Measurements from ENCODE around the gene TRAF3IP3. TPM values are rescaled to one million over a fixed set of nuclear protein-coding genes. Genes with fewer than 3 reads are reported as not detected.

The TRAF3IP3 gene
- total RNA-seq (2014; rRNA removed; shearing (Covaris generic); ENCODE audit: low replicate concordance), result not detected in 2 replicates

- no peaks in the 10 kb centered on the region for H3K36me3 ChIP-seq
- no peak for DNase-seq
- no peaks in the 10 kb centered on the region for H3K27me3 ChIP-seq
- no peak within 1 kb of the TSS for H3K4me3 ChIP-seq
- no peaks in the 10 kb centered on the region for H3K9me3 ChIP-seq
Measured at GRCh38 chr1:209755926-209756614, at the start of gene TRAF3IP3. Gene TRAF3IP3 (plus strand): TSS chr1:209756053. CDS start chr1:209760040, 3,987 bp downstream.

GRCh38 chr1:209706622-209707021 lies 49.2 kb upstream of the TRAF3IP3 start:
- H3K36me3 ChIP-seq, result no peaks in the 10 kb centered on the region
- H3K9me3 ChIP-seq, result no peaks in the 10 kb centered on the region
- no peak overlapping the region for H3K4me3 ChIP-seq
- H3K27me3 ChIP-seq, result no peaks in the 10 kb centered on the region
- DNase-seq, result no peak

GRCh38 chr1:209707308-209707707 lies 48.5 kb upstream of the TRAF3IP3 start:
- Histone ChIP-seq H3K36me3 (no peaks in the 10 kb centered on the region), H3K4me3 (no peak overlapping the region), H3K9me3 (no peaks in the 10 kb centered on the region), H3K27me3 (no peaks in the 10 kb centered on the region)
- no peak for DNase-seq

GRCh38 chr1:209708297-209708696 lies 47.6 kb upstream of the TRAF3IP3 start:
- no peak for DNase-seq
- Histone ChIP-seq H3K4me3 (no peak overlapping the region), H3K27me3 (no peaks in the 10 kb centered on the region), H3K9me3 (no peaks in the 10 kb centered on the region), H3K36me3 (no peaks in the 10 kb centered on the region)

- no peaks in the 10 kb centered on the region for H3K36me3 ChIP-seq
- no peak overlapping the region for H3K4me3 ChIP-seq
- no peaks in the 10 kb centered on the region for H3K27me3 ChIP-seq
- no peak for DNase-seq
- no peaks in the 10 kb centered on the region for H3K9me3 ChIP-seq
Measured at GRCh38 chr1:209710093-209710492, 45.8 kb upstream of the TRAF3IP3 start.

- no peak for DNase-seq
- no peaks in the 10 kb centered on the region for H3K9me3 ChIP-seq
- no peak overlapping the region for H3K4me3 ChIP-seq
- no peaks in the 10 kb centered on the region for H3K36me3 ChIP-seq
- peaks cover 3% of the 10 kb centered on the region for H3K27me3 ChIP-seq
Measured at GRCh38 chr1:209710847-209711246, 45.0 kb upstream of the TRAF3IP3 start.

GRCh38 chr1:209714338-209714737 lies 41.5 kb upstream of the TRAF3IP3 start:
- peaks cover 3% of the 10 kb centered on the region for H3K27me3 ChIP-seq
- no peaks in the 10 kb centered on the region for H3K36me3 ChIP-seq
- no peaks in the 10 kb centered on the region for H3K9me3 ChIP-seq
- H3K4me3 ChIP-seq, result no peak overlapping the region
- no peak for DNase-seq

GRCh38 chr1:209715314-209715713 lies 40.5 kb upstream of the TRAF3IP3 start:
- no peak overlapping the region for H3K4me3 ChIP-seq
- peaks cover 3% of the 10 kb centered on the region for H3K27me3 ChIP-seq
- H3K36me3 ChIP-seq, result no peaks in the 10 kb centered on the region
- H3K9me3 ChIP-seq, result no peaks in the 10 kb centered on the region
- DNase-seq, result no peak

- peaks cover 5% of the 10 kb centered on the region for H3K27me3 ChIP-seq
- H3K36me3 ChIP-seq, result no peaks in the 10 kb centered on the region
- H3K4me3 ChIP-seq, result no peak overlapping the region
- no peak for DNase-seq
- H3K9me3 ChIP-seq, result no peaks in the 10 kb centered on the region
Measured at GRCh38 chr1:209717818-209718217, 38.0 kb upstream of the TRAF3IP3 start.

- H3K4me3 ChIP-seq, result no peak overlapping the region
- no peaks in the 10 kb centered on the region for H3K9me3 ChIP-seq
- H3K27me3 ChIP-seq, result peaks cover 5% of the 10 kb centered on the region
- DNase-seq, result no peak
- H3K36me3 ChIP-seq, result no peaks in the 10 kb centered on the region
Measured at GRCh38 chr1:209720326-209720725, 35.5 kb upstream of the TRAF3IP3 start.

- Histone ChIP-seq H3K9me3 (no peaks in the 10 kb centered on the region), H3K27me3 (peaks cover 2% of the 10 kb centered on the region; the same call in 1 of the 2 replicates), H3K36me3 (no peaks in the 10 kb centered on the region), H3K4me3 (no peak overlapping the region)
- DNase-seq, result no peak
Measured at GRCh38 chr1:209720826-209721225, 35.0 kb upstream of the TRAF3IP3 start.

GRCh38 chr1:209721323-209721722 lies 34.5 kb upstream of the TRAF3IP3 start:
- no peak overlapping the region for H3K4me3 ChIP-seq
- H3K9me3 ChIP-seq, result no peaks in the 10 kb centered on the region
- H3K27me3 ChIP-seq, result peaks cover 2% of the 10 kb centered on the region; the same call in 1 of the 2 replicates
- H3K36me3 ChIP-seq, result no peaks in the 10 kb centered on the region
- no peak for DNase-seq

- Histone ChIP-seq H3K36me3 (no peaks in the 10 kb centered on the region), H3K27me3 (peaks cover 2% of the 10 kb centered on the region; the same call in 1 of the 2 replicates), H3K4me3 (no peak overlapping the region), H3K9me3 (no peaks in the 10 kb centered on the region)
- no peak for DNase-seq
Measured at GRCh38 chr1:209723265-209723664, 32.6 kb upstream of the TRAF3IP3 start.

- no peaks in the 10 kb centered on the region for H3K36me3 ChIP-seq
- DNase-seq, result no peak
- H3K9me3 ChIP-seq, result no peaks in the 10 kb centered on the region
- H3K4me3 ChIP-seq, result no peak overlapping the region
- peaks cover 2% of the 10 kb centered on the region; the same call in 1 of the 2 replicates for H3K27me3 ChIP-seq
Measured at GRCh38 chr1:209723756-209724693, 31.8 kb upstream of the TRAF3IP3 start.

GRCh38 chr1:209727286-209727685 lies 28.6 kb upstream of the TRAF3IP3 start:
- Histone ChIP-seq H3K36me3 (no peaks in the 10 kb centered on the region), H3K27me3 (peaks cover 7% of the 10 kb centered on the region), H3K4me3 (no peak overlapping the region), H3K9me3 (no peaks in the 10 kb centered on the region)
- no peak for DNase-seq

GRCh38 chr1:209727785-209728184 lies 28.1 kb upstream of the TRAF3IP3 start:
- Histone ChIP-seq H3K36me3 (no peaks in the 10 kb centered on the region), H3K27me3 (peaks cover 7% of the 10 kb centered on the region), H3K9me3 (no peaks in the 10 kb centered on the region), H3K4me3 (no peak overlapping the region)
- DNase-seq, result no peak

- DNase-seq, result no peak
- Histone ChIP-seq H3K9me3 (no peaks in the 10 kb centered on the region), H3K27me3 (peaks cover 7% of the 10 kb centered on the region)
Measured at GRCh38 chr1:209728466-209728865, 27.4 kb upstream of the TRAF3IP3 start.

More at GRCh38 chr1:209728466-209728865, 27.4 kb upstream of the TRAF3IP3 start:
- Histone ChIP-seq H3K4me3 (no peak overlapping the region), H3K36me3 (no peaks in the 10 kb centered on the region)
